Activated CD4-positive, alpha-beta T cell treated with anti-CD3 and anti-CD28 coated beads for 48 hours (primary cell): ENCODE results near the gene TNS3.

Experiments used
- DNase-seq: peaks from one replicate; pipeline ENCODE4 v3.0.0-alpha.2; 2020

The TNS3 gene

DNA sequence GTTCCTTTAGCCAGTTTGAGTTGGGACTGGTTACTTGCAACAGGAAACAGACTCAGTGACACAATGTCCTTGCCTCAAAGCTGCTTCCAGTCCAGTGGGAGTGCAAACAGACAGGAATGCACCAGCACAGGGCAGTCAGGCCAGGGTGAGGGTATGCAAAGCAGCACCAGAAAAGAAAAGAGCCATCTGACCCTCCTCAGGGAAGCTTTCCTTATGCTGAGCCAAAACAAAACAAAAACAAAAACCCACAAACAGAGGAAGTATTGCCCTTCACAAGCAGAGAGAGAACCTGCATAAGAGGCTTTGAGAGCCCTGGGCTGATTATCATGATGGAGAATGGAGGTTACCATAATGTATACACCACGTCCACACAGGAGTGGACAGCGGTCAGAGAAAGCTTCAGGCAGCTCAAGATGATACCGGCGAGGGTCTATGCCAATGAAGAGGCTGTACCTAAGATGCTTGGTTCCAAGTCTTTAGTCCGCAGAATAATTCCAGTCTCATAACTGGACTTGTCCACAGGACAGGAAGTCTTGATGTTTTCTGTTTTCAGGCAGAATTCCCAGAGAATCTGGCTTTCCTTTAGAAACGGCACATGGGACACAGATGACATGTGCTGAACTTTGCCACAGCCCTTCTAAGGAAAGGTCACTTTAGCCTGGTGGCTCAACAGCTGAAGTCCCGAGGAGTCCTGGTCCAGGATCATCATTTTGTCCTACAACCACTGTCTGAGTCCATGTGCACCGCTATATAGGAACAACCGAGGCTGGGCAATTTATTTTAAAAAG, 263.3 kb downstream of the TNS3 start:
- DNase-seq, result no peak

DNA sequence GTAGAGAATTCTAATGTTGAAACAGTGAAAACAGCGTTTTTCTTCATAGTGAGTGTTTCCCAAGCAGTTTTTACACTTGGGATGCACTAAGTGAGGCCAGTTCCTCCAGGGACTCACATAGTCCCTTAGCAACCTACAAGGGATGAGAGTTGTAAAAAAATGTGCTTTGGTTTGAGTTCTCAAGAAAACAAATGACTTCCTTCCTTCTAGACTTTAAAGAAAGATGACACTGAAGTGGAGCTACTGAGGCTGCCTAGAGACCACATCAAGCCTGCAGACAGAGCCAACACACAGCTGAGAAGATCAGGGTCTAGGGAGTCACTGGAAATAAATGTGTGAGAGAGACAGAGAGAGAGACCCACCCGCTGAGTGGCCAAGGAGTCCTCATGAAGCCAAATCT, 264.4 kb downstream of the TNS3 start:
- DNase-seq, result no peak

DNA sequence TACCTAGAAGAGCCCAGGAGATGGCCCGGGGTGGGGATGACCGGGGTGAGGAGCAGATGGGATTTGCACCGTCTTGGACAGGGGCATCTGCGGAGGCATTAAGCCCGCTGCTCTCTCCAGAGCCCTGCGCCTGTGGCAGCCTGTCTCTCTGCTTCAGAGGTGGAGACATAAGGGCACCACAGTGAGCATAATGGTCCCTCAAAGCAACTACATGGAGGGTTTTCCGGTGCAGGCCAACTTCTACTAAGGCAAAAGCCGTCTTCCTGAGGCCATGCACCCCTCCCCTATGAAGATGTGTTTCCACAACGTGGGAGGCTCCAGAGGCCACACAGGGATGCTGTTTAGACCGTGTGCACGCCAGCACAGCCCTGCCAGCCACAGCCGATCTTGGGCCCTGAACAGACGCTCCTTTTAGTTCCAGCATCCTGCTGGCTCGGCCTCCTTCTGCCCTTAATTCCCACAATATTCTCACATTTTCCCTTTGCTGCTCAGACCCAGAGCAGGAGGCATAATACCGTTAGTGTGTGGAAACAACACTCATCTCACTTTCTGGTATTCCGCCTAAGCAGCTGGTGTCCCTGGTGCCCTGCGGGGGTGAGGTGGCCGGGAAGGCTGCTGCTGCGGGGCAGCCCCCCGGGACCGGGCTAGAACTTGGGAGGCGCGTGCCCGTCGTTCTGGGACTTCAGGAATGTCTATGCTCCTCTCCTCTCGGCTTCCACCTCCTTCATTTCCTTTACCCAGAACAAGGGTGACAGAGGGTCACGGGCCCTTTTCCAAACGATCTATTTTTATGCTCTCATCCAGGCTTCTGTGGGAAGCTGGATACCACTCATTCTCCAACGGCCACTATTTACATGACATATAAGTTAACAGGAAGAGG, 266.9 kb downstream of the TNS3 start:
- DNase-seq, result no peak

DNA sequence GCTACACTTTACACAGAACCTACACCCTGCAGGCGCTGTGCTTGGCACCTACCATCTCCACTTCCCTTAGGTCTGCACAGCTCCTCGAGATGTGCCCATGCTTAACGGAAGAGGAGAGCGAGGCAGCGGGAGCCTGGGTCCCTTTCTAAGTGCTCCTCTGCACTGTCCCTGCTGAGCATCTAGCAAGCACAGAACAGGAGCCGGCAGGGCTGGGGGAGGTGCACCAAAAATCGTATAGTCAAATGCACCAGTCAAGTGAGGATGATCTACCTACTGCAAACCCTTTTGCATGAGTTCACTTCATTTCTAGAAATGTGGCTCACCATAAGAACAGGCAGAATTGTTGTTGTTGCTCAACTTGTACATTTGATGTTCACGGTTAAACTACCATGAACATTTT, 267.7 kb downstream of the TNS3 start:
- DNase-seq, result no peak

DNA sequence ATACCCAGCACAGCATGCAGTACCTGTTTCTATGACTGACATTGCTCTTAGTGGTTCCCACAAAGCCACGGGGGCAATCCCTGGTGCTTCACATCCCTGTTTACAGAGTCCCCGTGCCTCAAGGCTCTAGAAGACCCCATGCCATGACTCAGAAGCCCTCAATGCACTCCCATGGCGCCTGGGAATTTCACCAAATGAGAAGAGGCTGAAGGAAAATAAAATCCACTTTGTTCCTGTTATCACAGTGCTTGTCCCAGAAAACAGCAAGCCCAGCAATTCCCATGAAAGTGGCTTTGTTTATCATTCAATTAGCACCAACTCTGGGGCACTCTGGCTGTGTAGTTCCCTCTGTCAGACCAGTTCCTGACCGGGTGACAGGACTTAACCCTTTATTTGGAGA, 268.3 kb downstream of the TNS3 start:
- DNase-seq, result no peak

DNA sequence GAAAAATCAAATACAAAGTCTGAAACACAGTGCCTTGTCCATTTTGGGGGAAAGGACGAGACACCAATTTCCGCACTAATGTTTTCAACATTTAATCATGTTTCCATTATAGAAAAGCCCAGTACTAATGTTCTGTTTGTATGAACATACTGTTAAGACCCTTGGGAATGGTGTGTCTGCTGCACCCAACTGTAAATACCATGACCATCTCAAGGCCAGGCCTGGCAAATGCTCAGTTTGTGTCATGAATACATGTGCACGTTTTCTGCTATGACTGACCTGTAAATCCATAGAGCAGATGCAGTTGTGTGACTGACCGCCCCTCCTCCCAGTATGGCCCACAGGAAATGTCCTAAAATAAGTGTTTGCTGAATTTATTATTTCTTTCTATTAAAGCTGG, 270.0 kb downstream of the TNS3 start:
- DNase-seq, result no peak

DNA sequence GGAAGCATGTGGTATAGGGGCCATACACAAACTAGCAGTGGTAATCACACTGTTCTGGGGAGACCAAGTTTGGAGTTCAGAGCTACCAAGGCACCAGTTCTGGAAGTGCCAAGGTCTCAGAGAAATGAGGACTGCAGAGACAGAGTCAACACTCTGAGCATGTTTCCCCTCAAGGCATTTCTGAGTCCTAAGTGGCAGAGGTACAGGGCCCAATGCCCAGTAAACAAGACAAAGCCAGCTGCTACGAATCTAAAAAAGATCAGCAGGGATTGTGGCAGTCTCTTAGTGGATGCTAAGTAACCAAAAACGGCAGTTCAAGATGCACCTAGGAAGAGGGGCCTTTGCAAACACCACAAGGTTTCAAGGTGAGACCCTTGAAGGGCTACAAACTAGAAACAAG, 271.9 kb downstream of the TNS3 start:
- DNase-seq, result no peak

DNA sequence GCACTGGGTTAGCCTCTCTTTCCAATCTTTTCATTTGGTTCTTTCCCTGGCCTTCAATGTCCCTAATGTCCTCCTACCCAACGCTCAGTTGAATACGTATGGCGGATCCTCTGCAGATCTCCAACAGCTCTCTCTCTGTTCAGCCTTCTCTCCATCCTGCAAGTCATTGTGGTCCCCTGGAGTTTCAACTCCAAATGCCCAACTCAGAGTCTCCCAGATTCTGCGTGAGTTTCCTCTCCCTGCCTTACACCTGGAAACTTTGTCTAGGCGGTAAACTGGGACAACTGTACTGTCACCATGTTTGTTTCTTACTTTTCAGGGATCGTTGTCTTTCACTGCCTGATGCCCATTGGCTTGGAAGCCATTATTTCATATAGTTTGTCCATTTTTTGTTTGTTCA, 273.1 kb downstream of the TNS3 start:
- no peak for DNase-seq

DNA sequence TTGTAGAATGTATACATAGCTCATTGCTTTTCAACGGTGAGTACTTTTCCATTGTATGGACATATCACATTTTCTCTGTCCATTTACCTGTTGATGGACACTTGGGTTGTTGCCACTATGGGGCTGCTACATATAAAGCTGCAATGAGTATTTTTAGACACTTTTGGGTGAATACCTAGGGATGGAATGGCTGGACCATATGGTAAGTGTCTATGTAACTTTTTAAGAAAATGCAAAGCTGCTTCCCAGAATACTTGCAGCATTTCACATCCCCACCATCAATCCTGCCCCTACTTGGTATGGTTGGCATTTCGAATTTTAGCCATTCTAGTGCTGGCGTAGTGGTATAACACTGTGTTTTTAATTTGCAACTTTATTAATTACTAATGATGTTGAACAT, 274.6 kb downstream of the TNS3 start:
- no peak for DNase-seq

DNA sequence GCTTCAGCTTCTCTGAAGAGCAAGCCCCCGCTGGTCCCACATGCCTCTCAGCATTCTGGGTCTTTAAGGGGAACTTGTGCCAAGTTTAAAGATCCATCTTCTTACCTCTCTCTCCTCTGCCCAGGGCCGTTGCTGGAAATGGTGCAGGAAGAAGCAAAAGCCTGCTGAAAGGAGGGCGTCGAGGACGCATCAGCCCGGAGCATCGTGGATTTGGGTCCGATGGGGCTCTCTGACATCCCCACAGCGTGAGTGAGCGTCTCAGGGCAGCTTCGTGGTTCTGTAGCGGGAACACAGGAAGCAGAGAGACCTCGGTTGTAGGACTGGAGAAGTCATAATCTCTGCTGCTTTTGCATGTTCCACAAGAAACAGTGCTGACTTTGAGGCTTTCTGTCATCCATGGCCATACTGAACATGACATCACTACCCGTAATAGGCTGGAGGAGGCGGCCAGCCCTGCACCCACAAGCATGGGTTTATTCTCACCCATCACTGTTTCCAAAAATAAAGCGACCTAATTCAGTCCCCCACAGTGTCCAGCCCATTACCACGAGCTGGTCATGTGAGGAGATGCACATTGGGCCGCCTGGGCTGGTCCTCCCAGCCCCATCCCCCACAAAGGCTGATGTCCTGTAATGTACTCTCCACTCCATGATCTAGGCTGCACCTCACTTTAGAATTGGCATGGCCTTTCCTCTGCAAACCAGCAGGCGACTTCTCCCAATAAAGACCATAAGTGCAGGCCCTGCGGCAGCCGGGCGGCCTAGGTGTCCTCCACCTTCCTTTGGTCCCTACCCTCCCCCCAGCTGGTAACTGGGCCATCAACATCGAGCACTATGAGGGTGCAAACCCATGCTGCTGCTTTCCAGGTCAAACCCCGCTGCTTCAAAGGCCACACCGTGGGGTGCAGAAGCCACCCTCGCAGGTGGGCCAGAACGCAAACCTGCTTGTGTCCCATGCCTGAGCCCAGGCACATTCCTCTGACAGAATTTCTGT, 276.9 kb downstream of the TNS3 start:
- no peak for DNase-seq

DNA sequence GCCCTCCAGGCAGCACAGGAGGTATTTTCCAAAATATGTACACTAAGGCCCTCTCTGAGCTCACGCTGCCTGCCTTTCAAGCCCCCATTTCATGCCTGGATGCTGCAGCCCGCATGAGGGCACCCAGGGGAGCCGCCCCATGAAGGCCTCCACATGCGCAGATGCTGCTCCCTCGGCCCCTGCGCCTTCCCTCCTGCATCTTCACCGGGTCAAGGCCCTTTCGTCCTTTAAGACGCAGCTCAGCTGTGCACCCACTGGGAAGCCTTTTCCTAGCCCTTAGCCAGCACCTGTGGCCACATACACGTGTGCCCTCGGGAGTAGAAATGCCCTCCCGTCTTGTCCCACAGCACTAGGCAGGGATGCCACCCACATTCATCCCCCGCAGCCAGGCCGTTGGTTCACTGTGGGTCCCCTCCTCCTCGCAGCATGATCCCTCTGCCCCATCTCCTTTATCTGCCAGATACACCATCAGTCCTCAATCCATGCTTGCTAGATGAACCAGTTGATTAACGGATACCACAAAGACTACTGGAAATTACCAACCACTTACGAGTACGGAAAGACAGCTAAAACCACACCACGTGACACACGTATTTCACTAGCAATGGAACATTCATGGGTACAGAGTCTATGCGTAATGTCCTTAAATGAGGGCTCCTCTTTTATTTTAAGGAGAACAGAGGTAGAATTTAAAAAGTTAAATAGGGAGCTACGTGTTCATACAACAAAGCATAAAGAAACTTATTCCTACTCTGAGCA, 278.0 kb downstream of the TNS3 start:
- DNase-seq, result no peak

DNA sequence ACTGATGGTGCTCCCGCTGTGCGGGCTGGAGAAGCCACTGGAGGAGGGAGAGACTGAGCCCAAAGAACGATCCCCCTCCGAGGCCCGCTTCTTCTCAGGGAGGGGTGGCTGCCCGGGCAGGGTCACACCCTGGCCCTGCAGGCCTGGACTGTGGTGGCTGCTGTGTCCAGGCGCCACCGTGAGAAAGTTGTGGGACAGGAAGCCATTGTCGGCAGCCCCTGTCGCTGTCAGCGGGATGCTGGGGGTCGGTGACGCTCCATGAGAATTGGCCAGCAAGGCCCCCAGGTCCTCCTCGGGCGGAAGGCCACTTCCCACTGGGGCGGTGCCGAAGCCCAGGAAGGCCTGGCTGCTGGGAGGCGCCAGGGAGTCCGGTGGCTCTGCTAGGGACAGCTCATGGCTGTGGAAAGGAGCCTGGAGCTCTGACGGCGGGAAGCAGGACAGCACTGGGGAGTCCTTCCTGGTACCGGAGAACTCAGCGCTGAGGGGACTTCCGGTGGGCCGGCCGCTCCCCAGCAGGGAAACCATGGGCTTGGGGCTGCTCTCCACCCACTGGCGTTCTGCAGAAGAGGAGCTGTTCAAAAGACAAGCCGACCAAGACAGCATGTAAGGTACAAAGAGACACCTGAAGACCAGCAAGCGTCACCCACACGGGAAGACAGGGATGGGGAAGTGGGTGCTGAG, 278.8 kb downstream of the TNS3 start:
- no peak for DNase-seq

DNA sequence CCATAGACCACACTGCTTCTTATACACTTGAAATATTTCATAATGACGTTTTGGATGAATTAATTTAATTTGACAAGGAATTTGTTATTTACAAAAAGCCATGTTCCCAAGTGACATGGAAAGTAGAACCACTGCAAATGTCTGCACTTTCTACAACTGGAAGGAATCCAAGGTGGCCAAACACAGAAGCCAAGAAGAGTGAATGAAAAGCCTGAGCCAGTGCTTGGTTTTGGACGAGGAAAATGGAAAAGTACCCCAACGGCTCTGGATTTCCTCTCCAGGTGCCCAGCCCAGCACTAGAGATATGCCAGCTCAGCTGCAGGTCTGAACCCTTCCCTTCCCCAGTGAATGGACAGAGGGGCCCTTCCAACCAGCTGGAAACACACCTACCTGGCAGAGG, 279.4 kb downstream of the TNS3 start:
- DNase-seq, result no peak

DNA sequence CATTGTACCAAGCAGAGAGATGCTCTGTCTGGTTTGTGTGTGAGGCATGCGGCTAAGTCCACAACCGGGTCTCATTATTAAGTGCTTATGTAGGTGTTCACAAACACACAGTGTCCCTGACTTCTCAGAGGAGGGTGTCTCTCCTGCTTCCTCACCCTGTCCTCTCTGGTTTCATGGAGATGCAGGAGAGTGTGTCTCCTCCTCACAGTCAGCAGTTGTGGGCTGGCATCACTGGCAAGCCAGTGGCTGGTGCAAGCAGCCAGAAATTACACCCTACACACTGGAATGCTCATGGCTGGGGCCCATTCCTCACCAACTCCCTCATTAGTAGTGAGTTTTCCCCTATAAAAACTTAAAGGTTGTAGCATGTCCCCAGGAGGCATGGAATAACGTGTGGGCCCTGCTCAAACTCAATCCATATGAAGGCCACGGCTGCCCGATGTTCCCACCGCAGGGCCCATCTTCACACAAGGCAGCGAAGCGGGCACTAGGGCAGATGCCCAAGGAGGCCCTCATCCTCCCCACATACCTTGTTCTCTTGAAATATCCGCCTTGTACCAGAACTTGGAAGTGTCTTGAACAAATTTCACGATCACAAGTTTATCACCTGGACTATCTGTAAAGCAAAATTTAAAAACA, 280.1 kb downstream of the TNS3 start:
- no peak for DNase-seq

DNA sequence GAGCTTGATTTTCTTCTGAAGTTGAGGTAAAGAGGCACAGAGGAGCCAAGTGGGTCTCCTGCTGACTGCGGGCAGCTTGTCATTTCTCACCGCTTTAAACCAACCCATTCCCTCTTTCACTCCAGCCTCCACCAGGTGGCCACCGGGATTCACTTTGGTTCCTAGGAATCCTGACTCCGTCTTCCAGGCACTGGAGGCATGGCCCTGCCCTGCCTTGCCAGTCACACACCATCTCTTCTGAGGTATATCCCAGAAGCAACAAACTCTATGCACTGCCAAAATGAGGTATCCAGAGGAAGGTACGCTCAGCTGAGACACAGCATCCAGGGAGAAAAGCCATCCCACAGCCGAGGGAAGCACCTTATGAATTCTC, 280.8 kb downstream of the TNS3 start:
- no peak for DNase-seq

DNA sequence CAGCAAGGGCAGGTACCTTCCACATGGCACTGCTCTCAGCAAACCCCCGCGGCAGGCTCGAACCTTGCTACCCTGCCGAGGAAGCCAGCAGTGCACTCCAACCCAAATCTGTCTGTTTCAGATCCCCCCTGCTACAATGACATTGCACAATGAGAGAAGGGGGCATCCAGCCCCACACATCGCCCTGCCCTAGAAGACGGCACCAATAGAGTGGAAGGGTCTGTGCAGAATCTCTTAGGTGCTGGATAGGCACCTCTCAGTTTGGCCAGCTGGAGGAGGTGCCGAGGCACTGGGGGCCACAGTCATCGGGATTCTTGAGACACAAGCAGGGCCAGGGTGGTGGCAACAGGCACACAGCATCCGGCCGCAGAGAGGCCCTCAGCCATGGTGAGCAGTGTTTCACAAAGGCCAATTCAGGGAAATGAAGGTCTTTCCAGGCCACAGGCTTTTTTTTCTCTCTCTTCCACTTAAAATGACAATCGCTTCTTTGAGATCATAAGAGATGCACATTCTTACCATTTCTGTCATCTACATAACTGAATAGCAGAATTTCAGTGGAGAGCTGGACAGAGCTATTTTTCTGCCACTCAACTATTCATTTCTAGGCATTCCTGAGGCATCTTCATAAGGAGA, 281.3 kb downstream of the TNS3 start:
- no peak for DNase-seq

DNA sequence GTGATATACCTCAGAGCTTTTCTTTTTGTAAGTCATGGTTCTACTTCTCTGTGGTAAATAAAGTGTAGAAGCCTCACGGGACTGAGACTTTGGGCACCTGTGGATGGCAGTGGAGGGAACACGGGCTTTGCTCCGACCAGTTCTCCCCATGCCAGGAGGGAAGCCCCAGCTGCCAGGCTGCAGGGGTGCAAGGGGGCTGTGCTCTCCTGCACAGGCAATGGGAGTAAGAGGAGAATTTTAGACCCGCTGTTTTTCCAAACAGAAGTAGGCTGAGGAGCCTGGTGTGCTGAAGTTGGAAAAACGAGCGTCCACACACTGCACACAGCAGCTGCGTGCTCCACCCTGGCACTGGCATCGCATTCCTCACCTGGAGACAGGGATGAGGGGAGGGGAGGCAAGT, 282.4 kb downstream of the TNS3 start:
- no peak for DNase-seq

DNA sequence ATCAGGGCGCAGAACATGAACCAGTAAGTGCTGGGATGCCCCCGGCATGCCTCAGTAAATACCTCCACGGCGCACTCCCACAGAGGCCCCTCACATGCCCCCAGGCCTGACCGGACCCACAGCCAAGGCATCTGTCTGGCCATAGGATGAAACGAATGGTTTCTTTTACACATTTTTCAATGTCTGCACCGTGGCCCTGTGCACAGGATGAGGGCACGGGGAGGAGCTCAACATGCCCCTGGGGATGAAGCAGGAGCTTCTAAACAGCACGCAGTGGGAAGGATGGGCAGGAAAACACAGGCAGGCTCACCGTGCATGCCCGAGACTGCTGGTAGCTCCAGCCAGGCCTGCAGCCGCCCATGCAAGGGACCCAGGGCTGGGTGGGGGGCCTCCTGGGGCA, 283.3 kb downstream of the TNS3 start:
- DNase-seq, result no peak

DNA sequence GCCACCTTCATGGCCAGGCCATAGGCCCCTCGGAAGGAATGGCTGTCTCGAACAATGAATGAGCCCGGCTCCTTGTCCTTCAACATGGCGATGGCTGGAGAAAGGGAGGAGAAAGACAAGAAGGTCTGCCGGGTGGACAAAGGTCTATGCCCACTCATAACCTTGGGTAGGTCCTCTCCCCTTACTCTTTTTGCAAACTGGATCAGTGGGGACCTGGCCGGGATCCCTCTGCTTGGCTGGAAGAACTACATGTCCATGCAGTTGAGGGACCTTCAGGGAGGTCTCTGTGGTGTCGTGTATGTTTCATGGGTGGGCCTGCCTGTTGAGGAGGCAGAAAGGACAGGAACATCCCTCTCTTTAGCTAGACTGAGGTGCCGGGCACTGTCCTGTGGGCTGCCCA, 284.8 kb downstream of the TNS3 start:
- no peak for DNase-seq

DNA sequence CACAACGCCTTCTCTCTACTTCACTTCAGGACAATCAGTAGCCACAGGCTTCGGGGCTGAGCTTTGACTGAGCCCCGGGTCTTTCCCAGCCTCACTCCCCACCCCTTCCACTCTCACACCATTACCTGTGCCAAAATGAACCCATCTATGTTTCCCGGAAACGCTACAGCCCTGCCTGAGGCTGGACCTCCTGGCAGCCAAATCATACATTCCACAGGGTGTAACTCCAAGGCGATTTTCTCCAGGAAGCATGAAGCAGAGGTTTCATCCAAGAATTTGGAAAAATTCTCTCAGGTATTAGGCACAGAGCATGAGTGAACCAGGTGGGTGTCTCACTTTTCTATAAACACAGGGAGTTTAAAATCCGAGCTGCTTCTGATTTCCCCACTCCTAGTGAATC, 286.3 kb downstream of the TNS3 start:
- DNase-seq, result no peak
